ENCODE data around the gene SLC23A2.
A peak's percentile ranks its signal among the peaks of the same experiment; 100 is the strongest.

The SLC23A2 gene

DNA sequence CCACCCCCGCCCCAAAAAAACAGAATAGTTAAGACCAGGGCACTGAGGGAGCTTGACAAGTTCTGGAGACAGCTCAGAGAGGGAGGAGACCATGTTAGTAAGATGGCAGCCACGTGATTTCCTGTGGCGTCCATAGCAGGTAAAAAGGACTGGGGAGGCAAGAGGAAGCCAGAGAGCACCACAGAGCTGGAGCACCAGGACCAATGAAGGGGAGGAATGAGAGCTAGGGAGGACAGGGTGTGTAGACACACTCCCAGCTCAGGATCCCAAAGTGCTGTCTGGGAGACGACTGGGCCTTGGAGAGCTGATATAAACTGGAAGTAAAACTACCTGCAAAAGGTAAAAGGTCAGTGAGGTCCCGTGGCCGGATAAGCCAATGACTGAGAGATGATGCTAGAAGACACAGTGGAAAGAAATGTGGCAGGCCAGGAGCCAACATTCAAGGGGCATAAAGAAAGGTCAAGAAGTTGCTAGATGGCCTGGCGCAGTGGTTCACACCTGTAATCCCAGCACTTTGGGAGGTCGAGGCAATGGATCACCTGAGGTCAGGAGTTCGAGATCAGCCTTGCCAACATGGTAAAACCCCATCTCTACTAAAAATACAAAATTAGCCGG, 39.0 kb downstream of the SLC23A2 start:
- DNase-seq: peak; percentile 20

DNA sequence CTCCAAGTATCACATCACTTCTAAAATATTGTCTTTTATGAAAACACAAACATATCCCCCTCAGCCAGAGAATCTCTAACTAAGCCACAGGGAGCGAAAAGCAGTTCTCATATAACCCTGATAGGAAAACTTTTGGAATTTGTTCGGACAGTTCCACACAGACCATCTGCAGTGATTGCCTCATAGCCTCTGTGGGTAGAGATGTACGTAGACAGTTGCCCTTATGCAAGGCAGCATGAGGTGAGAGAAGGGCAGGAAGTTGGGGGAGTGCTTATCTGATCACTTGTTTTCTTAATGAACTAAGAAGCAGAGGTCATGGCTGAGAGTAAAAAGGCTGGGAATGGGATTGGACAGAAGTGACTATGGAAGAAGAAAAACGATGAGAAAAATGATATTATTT, 39.6 kb downstream of the SLC23A2 start:
- DNase-seq: no peak

DNA sequence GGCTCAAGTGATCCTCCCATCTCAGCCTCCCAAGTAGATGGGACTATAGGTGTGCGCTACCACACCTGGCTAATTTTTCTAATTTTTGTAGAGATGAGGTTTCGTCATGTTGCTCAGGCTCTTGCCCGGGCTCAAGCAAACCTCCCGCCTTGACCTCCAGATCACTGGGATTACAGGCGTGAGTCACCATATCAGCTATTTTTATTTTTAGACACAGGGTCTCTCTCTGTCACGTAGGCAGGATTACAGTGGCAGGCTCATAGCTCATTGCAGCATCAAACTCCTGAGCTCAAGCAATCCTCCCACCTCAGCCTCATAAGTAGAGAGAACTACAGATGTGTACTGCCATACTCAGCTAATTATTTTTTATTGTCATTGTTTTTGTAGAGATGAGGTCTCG, 41.7 kb downstream of the SLC23A2 start:
- no peak for DNase-seq

DNA sequence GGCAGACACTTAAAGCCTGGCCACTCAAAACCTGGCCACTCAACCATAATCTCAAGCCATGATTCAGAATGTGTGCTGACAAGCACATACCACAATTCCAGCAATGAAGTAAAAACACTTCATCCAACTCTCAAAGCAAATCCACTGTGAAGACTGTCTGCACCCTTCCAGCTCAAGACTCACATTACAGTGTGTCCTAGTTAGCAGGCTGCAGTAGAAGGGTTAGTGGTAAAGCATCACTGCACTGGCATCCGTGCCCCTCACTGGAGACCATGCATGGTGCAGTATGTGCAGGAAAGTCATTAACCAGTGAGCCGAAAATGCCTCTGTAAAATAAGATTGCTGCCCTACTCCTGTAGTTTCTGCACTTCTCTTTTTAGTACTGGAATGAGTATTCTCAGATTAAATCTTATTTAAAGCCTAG, 43.4 kb downstream of the SLC23A2 start:
- DNase-seq: no peak

DNA sequence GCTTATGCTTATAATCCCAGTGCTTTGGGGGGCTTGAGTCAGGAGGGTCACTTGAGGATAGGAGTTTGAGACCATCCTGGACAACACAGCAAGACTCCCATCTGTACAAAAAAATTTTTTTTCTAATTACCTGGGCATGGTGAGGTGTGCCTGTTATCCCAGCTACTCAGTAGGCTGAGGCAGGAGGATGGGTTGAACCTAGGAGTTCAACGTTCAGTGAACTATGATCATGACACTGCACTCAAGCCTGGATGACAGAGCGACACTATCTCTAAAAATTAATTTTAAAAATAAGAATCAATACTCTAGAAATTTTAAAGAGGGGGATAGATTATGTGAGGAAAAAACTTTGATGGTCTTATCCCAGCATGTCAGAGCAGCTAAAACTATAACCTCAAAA, 44.1 kb downstream of the SLC23A2 start:
- DNase-seq: no peak

DNA sequence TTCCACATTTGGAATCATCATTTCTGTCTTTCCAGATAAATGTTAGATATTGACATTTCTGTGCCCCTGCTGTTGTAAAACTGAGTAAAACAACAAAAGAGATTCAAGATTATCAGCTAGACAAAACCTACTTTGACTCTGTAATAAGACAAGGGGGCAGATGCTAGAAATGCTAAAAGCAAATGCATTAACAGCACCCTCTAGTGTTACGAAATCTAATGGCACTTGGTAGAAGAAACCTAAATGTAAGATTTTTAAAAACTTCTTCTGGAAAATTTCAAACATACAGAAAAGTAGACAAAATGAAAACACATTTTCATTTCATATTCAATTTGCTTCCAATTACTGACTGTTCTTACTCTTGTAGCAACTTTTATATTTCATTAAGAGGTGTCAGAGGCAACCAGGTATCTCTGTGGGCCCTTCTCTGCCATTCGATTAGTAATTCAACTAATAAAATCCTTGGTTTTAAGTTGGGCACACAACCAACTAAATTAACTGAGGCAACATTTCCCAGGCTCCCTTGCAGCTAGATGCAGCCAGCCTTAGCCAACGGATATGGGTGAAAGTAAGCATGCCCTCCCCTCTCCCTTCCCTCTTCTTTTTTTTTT, 45.0 kb downstream of the SLC23A2 start:
- no peak for DNase-seq

DNA sequence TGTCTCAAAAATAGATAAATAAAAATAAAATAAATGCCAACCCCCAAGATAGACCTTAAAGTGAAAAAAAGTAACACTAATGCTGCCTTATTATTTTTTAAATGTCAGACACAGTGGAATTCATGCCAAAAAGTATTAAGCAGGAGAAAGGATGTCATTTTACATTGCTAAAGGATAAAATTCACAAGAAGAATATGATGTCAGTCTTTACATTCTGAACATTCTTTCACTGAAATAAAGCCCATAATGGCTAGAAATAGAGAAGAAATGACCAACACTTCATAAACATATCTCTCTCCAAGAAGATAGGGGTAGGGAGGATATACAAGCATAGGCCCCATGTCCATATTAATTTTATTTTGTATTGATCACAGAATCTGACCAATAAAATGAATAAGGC, 47.4 kb downstream of the SLC23A2 start:
- DNase-seq: no peak

DNA sequence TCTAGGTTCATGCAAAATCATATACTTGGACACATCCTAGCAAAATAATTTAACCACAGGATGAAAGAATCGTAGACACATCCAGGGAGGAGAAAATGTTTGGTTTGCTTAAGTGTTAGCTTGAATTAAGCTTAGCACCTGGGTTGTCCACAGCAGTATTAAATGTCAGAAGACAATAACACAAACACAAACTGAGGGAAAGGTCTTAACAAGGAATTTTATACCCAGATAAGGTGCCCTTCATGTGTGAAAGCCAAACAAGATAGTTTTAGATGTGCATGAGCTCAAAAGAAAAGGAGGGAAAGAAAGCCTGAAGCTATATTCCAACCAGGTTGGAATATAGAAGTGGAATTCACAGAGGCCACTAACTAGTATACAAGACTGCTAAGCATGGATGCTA, 49.1 kb downstream of the SLC23A2 start:
- DNase-seq: no peak

DNA sequence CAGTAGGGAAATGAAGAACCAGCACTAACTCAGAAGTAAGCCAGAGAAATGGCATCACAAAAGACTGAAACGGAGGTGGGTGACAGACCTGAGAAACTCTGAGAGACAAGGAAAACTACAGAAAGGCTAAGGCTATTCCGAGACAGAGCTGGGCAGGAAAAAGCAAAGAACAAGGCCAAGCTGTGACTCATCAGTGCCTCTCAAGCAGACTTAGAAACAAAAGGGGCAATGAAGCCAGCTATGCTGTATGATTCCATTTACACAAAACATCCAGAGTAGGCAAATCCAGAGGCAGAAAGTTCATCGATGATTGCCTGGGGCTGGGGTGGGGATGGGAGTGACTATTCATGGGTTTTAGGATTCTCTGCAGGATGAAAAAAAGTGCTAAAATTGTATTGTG, 50.0 kb downstream of the SLC23A2 start:
- no peak for DNase-seq

DNA sequence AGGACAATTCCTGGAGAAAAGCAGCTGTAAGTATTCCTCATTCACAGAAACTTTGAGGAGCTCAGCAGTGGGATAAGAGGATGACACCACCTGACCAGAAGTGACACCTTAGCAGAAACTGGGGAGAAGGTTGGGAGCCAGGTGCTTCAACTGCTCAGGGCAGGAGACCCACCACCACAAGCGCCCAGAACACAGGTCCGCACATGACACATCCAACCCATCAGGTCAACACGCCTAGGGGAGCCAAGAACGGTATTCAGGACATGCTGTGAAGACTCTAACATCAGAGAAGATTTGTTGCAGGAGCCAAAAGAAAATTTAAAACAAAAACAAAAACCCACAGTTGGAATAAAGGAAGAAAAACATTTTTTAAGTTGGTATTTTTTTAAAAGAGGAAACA, 50.5 kb downstream of the SLC23A2 start:
- DNase-seq: no peak

DNA sequence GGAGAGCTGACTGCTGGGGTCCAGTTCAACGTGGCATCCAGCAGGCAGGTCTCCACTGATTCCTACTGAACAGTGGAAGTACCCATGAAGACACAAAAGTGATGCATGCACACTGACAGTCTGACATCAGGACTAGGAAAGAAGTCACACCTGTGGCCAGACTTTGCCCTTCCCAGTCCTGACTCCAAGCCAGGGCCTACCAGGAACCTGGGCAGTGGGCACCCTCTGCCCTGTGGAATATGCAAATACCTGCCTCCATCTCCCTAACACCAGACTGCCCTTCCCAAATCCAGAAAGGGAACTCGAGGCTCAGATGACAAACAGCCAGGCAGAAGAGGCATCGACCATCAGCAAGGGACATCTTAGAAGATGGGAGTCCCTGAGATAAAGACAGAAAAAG, 50.9 kb downstream of the SLC23A2 start:
- DNase-seq: no peak

DNA sequence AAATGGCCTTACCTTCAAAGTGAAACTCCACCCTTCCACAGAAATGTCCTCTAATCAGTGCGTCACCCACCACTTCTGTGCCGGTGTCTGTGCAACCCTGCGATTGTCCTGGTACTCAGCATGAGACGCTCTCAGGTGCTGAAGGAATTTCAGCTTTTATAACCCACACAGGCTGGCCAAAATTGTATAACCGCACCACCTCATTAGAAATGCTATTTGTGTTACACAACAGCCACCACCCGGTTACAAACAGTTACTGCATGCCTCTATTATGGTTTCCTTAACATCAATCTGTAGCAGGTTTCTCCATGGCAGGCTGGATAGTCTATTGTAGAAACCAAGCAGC, 51.5 kb downstream of the SLC23A2 start:
- DNase-seq: no peak

DNA sequence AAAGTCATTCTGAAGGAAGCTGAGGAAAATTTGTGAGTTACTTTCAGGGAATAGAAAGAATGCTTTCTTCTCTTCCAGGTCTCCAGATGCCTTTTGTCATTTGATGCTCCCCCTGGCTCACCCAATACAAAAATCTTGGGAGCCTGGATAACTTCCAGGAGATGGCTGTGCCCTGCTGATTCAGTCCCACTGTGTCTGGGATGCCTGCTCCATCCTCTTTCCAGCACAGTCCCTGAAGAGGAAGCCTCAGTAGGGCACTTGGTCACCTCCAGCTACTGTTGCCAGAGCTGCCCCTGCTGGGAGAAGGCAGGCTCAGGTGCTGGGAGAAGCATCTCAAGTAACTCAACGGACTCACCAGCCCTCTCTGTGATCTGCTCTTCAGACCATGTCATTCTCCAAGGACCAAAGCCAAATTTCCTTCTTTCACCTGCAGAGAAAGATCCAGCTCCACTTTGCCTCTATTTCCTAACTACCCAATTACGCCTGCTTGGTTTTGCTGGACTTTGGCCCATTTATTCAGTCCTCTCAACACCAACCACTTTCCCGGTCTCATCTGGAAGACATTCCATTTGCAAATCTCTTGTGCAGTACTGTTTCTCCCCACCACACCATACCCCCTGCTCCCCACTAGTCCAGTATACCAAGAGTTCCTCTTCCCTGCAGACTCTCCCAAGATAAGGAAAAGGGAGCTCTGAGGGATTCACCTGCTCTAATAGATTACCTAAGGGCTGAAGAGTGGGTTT, 53.3 kb downstream of the SLC23A2 start:
- no peak for DNase-seq

DNA sequence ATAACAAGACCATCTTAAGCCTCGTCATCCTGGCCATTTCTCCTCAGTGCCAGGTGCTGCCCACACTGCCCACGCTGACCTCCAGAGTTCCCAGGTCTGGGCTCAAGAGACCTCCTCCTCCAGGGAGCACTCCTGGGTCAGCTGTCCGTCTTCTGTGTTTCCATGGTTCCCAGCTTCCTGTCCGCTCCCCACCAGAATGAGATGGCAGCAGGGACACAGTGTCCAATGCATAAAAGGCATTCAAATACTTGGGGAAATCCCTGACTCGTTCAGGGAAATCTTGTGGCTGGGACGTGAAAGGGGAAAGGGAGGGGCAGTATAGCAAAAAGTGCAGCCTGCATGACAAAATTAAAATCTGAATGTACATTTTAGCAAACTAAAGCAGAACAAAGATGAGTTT, 54.3 kb downstream of the SLC23A2 start:
- no peak for DNase-seq

DNA sequence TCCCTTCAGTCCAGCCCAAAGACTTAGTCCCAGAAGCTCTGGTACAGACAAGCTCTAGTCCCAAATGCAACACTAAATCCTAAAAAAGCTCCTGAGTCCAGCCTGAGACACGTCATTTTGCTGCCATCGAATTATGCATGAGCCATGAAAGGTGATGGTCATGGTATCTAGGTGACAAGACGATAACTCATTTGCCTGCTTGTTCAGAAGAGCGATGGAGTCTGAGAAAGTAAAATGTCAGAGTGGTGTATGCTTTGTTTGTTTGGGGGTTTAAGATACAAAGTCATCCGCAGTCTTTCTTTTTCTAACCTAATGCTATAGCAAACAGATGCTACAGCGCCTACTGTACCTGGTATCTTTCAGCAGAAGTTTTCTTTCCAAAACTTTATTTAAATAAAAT, 54.7 kb downstream of the SLC23A2 start:
- DNase-seq: no peak

DNA sequence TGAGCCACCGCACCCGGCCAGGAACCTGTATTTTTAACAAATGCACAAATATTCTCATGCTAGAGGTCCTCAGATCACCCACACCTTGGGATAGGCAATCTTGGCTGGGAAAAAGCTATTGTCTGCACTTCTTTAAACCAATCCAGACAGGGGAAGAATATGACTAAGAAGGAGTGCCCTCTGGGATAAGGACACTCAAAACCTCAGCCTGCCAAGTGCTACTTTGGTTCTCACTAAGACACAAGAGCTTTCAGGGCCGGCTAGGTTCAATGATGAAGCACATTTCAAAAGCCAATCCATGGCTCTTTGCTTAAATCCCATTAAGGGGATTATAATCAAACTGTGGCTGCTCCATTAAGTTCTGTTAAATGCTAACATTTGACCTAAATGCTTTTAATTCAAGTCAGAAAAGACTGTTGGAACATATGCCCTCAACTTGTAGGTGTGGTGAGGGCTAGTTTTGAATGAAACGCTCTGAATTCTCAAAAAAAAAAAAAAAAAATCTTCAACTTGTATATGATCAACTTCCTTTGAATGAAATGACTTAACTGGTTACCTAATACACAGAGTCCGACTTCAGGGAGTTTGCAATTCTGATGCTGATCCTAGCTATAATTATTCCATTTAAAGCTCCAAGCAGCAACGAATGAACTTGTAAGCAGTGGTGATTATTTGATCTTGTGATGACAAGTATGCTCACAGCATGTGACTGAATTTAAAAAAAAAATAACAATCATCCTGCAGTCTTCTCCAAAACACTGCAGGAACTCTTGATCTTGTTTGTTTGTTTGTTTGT, 56.6 kb downstream of the SLC23A2 start:
- no peak for DNase-seq

DNA sequence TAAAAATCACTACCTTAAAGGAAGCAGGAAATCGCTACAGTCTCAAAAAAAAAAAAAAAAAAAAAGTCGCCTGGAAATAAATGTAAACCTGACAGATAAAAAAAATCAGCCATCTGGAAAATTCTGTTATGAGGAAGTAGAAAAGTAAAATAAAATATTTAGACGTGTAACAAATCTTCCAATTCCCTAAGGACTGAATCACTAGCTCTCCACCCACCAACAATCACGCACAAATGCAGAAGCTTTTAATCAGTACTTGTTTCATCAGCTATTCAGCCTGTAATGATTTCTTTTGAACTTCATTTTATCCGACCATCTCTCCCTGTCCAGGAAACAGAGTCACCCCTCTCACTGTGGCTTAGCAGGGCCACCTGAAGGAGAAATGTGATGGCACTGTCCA, 59.0 kb downstream of the SLC23A2 start:
- DNase-seq: no peak

DNA sequence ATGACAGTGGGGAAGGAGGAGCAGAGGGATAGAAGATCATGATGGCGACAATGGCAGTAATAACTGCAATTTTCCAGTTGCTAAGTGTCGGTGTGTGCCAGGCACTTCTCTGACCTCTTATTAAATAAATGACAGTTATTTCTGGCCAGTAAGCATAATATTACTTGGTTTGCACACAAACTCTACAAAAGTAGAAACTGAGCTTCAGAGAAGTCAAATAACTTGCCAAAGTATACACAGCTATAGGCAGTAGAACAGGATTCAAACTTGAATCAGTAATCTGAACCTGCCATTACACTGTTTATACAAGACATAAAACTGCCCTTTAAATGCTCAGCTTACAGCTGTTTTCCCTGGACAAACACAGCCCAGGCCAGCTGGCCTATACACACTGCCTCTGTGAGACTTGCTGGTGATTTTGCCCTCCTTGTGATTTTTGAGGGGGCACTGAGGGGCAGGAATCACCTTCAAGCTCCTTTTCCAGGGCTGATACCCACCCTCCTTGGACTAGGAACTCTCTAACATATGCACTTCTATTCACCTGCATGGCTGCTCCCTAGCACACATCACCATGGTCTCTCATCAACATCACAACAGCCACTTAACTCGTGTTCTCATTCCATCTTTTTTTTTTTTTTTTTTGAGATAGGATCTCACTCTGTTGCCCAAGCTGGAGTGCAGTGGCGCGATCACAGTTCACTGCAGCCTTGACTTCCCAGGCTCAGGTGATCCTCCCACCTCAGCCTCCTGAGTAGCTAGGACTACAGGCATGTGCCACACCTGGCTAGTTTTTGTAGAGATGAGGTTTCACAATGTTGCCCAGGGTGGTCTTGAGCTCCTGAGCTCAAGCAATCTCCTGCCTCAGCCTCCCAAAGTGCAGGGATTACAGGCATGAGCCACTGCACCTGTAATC, 63.6 kb downstream of the SLC23A2 start:
- DNase-seq: no peak

DNA sequence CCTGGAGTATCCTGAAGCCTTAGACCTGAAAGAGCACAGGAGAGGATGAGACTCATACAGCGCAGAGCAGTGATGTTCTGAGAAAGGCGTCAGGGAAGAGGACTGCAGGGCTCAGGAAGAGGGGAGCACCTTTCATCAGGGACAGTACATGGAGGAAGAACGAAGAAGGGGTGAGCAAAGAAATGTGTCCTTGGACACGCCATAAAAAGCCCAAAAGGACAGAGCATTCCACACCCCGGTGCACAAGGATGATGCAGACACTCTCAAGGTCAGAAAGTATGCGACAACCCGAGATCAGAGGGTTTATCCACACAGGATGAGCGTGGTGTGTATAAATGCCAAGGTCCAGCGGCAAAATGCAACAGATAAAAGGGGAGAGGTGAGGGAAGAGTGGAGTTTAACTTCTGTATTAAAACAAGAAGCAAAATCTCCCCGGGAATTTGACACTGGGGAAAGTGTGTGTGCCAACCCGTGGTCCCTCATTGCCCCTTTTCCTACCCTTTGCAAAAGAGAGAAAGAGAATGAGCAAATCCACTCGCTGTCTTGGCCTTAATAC, 64.4 kb downstream of the SLC23A2 start:
- no peak for DNase-seq

DNA sequence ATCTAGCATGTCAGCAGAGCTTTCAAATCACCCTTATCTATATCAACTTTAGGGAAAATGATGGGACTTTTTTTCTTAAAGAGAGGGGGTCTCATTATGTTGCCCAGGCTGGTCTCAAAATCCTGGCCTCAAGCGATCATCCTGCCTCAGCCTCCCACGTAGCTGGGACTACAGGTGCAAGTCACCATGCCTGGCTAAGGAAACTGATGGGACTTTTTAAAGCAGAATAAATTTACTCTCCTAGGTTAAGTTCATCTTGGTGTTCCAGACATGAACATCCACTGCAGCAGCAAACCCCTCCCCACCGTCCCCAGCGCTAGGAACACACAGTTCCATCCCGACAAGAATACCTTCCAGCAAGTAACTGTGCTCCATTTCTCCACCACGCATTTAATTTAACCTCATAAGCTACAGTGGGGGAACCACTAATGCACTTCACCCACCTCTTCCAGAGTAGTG, 64.9 kb downstream of the SLC23A2 start:
- no peak for DNase-seq

DNA sequence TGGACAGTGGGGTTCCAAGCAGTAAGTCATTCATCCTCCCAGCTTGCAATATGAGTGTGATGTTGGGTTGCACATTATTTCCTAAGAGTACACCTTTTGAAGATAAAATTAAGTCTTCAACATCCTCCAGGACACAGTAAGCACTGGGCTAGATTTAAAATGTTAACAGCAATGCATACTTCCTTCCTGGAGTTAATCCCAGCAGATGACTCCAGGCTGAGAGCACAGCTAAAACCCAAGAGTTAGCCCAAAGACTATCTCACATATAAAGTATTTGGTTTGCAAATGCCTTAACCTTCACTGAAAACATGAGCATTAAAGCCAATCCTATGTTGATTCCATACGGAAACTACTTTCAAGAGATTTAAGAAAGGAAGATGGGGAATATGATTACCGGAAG, 69.2 kb downstream of the SLC23A2 start:
- DNase-seq: no peak
